Measurements from ENCODE around the gene SLC25A4.
"Not testable (repeated sequence)": the region's sequence is repeated elsewhere in the genome, so short reads cannot be mapped to it uniquely, and the experiment has no call there.

The SLC25A4 gene

GRCh38 chr4:185190306-185190856 lies 47.3 kb downstream of the SLC25A4 start:
- no peak overlapping the region for H3K4me3 ChIP-seq (ENCODE audit: low read length)
- DNase-seq (ENCODE audit: low read depth), result no peak
- no peak for TF ChIP-seq CTCF (IDR thresholded peaks at IDR 0.05; ENCODE audit: insufficient read depth, low read depth, low read length, missing control alignments)

- DNase-seq (ENCODE audit: low read depth), result no peak
- H3K4me3 ChIP-seq (ENCODE audit: low read length), result no peak overlapping the region
- no peak for TF ChIP-seq CTCF (IDR thresholded peaks at IDR 0.05; ENCODE audit: insufficient read depth, low read depth, low read length, missing control alignments)
Measured at GRCh38 chr4:185192059-185192458, 49.0 kb downstream of the SLC25A4 start.

- no peak for TF ChIP-seq CTCF (IDR thresholded peaks at IDR 0.05; ENCODE audit: insufficient read depth, low read depth, low read length, missing control alignments)
- H3K4me3 ChIP-seq (ENCODE audit: low read length), result no peak overlapping the region
Measured at GRCh38 chr4:185194924-185195888, 52.1 kb downstream of the SLC25A4 start.

GRCh38 chr4:185196437-185196836 lies 53.4 kb downstream of the SLC25A4 start:
- no peak for TF ChIP-seq CTCF (IDR thresholded peaks at IDR 0.05; ENCODE audit: insufficient read depth, low read depth, low read length, missing control alignments)
- DNase-seq (ENCODE audit: low read depth), result no peak
- no peak overlapping the region for H3K4me3 ChIP-seq (ENCODE audit: low read length)

More at GRCh38 chr4:185194924-185195888, 52.1 kb downstream of the SLC25A4 start:
- no peak for DNase-seq (ENCODE audit: low read depth)

GRCh38 chr4:185198189-185198588 lies 55.1 kb downstream of the SLC25A4 start:
- H3K4me3 ChIP-seq (ENCODE audit: low read length); DNase-seq (ENCODE audit: low read depth): not testable (repeated sequence)

Data from epithelial cell of esophagus (primary cell).